Activated CD8-positive, alpha-beta T cell treated with anti-CD3 and anti-CD28 coated beads, Interleukin-2, amount 10 ng/mL, durations not matched to agents 7 days and 5 days (primary cell): Measurements from ENCODE around the gene ZNRF1. TPM values are rescaled to one million over a fixed set of nuclear protein-coding genes. Genes with fewer than 3 reads are reported as not detected.

Experiments
- ATAC-seq: fragments of 150-1000 bp; cut with Tn5 transposase; one replicate; pipeline ENCODE4 v1.10.0; 2021; ENCODE audit warnings: moderate library complexity
- CTCF ChIA-PET: fragments of 350-600 bp; sonication (Branson Sonifier 250); formaldehyde crosslinking; loops from one replicate; lab custom pipeline; 2021; ENCODE audit warnings: antibody characterized with exemption; lab: Charles Lee
- POLR2A ChIA-PET: fragments of 350-600 bp; sonication (Branson Sonifier 250); formaldehyde crosslinking; loops from one replicate; lab custom pipeline; 2021; ENCODE audit warnings: antibody characterized with exemption; lab: Charles Lee
- DNase-seq: peaks from one replicate; pipeline ENCODE4 v3.0.0-alpha.2; 2020
- H3K27ac Mint-ChIP-seq: one replicate; pipeline ENCODE4 v1.8.0; 2021; ENCODE audit warnings: mild to moderate bottlenecking, mixed read lengths
- H3K27me3 Mint-ChIP-seq: one replicate; pipeline ENCODE4 v1.8.0; 2021; ENCODE audit warnings: low read depth, mixed read lengths
- H3K36me3 Mint-ChIP-seq: one replicate; pipeline ENCODE4 v1.8.0; 2021; ENCODE audit warnings: low read depth, mixed read lengths
- H3K4me1 Mint-ChIP-seq: one replicate; pipeline ENCODE4 v1.8.0; 2021; ENCODE audit warnings: low read depth, mixed read lengths
- H3K4me3 Mint-ChIP-seq: one replicate; pipeline ENCODE4 v1.8.0; 2021; ENCODE audit warnings: mild to moderate bottlenecking, mixed read lengths
- H3K9me3 Mint-ChIP-seq: one replicate; pipeline ENCODE4 v1.8.0; 2022; ENCODE audit warnings: mixed read lengths; ENCODE audit not compliant: insufficient read depth
- total RNA-seq, 2 experiments: library from RNA; stranded (reverse); gene quantifications; one replicate each; pipeline ENCODE4 v1.2.3, GENCODE V29; 2021

Gene ZNRF1
- total RNA-seq, 2 experiments from 2014 or later, result 8.5 to 11.1 TPM

GRCh38 chr16:75072239-75072947, 73.6 kb downstream of the ZNRF1 start:
- ATAC-seq (no peak), DNase-seq (no peak)
- Mint-ChIP-seq H3K27ac (no peak overlapping the region), H3K36me3 (peaks cover 6% of the 10 kb centered on the region), H3K9me3 (no peaks in the 10 kb centered on the region), H3K27me3 (no peaks in the 10 kb centered on the region), H3K4me3 (no peak overlapping the region), H3K4me1 (peaks cover 43% of the 10 kb centered on the region)
- POLR2A ChIA-PET, result interaction anchor here (0.8 to 1.6 kb wide), 2 partner anchors 27 to 405 kb away, joined by 3 to 5 read pairs; partner anchors contain the start of gene RFWD3
- CTCF ChIA-PET, result interaction anchor here (1.1 to 2.4 kb wide), 3 partner anchors 25 to 39 kb away, joined by 3 to 15 read pairs (median 3); no protein-coding TSS in a partner anchor

GRCh38 chr16:75073545-75074303, 74.9 kb downstream of the ZNRF1 start:
- H3K36me3 Mint-ChIP-seq, result peaks cover 10% of the 10 kb centered on the region
- peaks cover 48% of the 10 kb centered on the region for H3K4me1 Mint-ChIP-seq
- no peaks in the 10 kb centered on the region for H3K27me3 Mint-ChIP-seq
- DNase-seq (no peak), ATAC-seq (no peak)
- ChIA-PET POLR2A (interaction anchor here (0.8 to 2.4 kb wide), 2 partner anchors 9 to 407 kb away, joined by 3 to 13 read pairs; partner anchors contain the start of gene RFWD3), CTCF (interaction anchor here (1.0 to 3.0 kb wide), 6 partner anchors 9 to 62 kb away, joined by 3 to 29 read pairs (median 6); no protein-coding TSS in a partner anchor)
- H3K9me3 Mint-ChIP-seq, result no peaks in the 10 kb centered on the region
- peak overlapping the region; percentile 27 for H3K27ac Mint-ChIP-seq
- no peak overlapping the region for H3K4me3 Mint-ChIP-seq

GRCh38 chr16:75074304-75074793, 75.5 kb downstream of the ZNRF1 start:
- DNase-seq (no peak), ATAC-seq (no peak)
- H3K4me3 Mint-ChIP-seq, result no peak overlapping the region
- H3K27me3 Mint-ChIP-seq, result no peaks in the 10 kb centered on the region
- peaks cover 48% of the 10 kb centered on the region for H3K4me1 Mint-ChIP-seq
- peak overlapping the region; percentile 3 for H3K27ac Mint-ChIP-seq
- no peaks in the 10 kb centered on the region for H3K9me3 Mint-ChIP-seq
- POLR2A ChIA-PET, result interaction anchor here (0.7 to 2.4 kb wide), 7 partner anchors 10 to 35 kb away, joined by 3 to 13 read pairs (median 3); no protein-coding TSS in a partner anchor
- peaks cover 12% of the 10 kb centered on the region for H3K36me3 Mint-ChIP-seq
- CTCF ChIA-PET, result interaction anchor here (0.6 to 3.0 kb wide), 13 partner anchors 10 to 88 kb away, joined by 3 to 29 read pairs (median 4); partner anchors contain the start of gene ZNRF1

- Mint-ChIP-seq H3K27me3 (no peaks in the 10 kb centered on the region), H3K9me3 (no peaks in the 10 kb centered on the region), H3K27ac (peak overlapping the region; percentile 87), H3K36me3 (peaks cover 12% of the 10 kb centered on the region), H3K4me3 (peak overlapping the region; percentile 32), H3K4me1 (peaks cover 46% of the 10 kb centered on the region)
- CTCF ChIA-PET, result interaction anchor here (0.6 to 3.0 kb wide), 15 partner anchors 9 to 89 kb away, joined by 3 to 29 read pairs (median 4); partner anchors contain the start of gene ZNRF1
- DNase-seq, result peak; percentile 92
- ATAC-seq, result peak; percentile 98
- POLR2A ChIA-PET, result interaction anchor here (0.7 to 2.4 kb wide), 7 partner anchors 10 to 35 kb away, joined by 3 to 13 read pairs (median 3); no protein-coding TSS in a partner anchor
Observed at GRCh38 chr16:75074920-75075687, 76.3 kb downstream of the ZNRF1 start.

GRCh38 chr16:75075688-75076268, 77.0 kb downstream of the ZNRF1 start:
- DNase-seq (no peak), ATAC-seq (no peak)
- CTCF ChIA-PET, result interaction anchor here (1.1 to 3.0 kb wide), 8 partner anchors 9 to 77 kb away, joined by 3 to 29 read pairs (median 6); partner anchors contain the start of gene ZNRF1
- POLR2A ChIA-PET, result interaction anchor here (1.1 to 2.4 kb wide), 5 partner anchors 11 to 34 kb away, joined by 3 to 13 read pairs (median 5); no protein-coding TSS in a partner anchor
- H3K27ac Mint-ChIP-seq, result peak overlapping the region; percentile 87
- H3K4me1 Mint-ChIP-seq, result peaks cover 46% of the 10 kb centered on the region
- H3K9me3 Mint-ChIP-seq, result no peaks in the 10 kb centered on the region
- H3K4me3 Mint-ChIP-seq, result peak overlapping the region; percentile 32
- no peaks in the 10 kb centered on the region for H3K27me3 Mint-ChIP-seq
- H3K36me3 Mint-ChIP-seq, result peaks cover 12% of the 10 kb centered on the region

GRCh38 chr16:75078886-75079285, 80.1 kb downstream of the ZNRF1 start:
- Mint-ChIP-seq H3K4me1 (peaks cover 33% of the 10 kb centered on the region), H3K27ac (no peak overlapping the region), H3K9me3 (no peaks in the 10 kb centered on the region), H3K27me3 (no peaks in the 10 kb centered on the region), H3K4me3 (no peak overlapping the region), H3K36me3 (peaks cover 12% of the 10 kb centered on the region)
- CTCF ChIA-PET, result interaction anchor here (1.5 kb wide), 1 partner anchor 33 kb away, joined by 3 read pairs; no protein-coding TSS in a partner anchor
- POLR2A ChIA-PET, result no interaction called here
- ATAC-seq (no peak), DNase-seq (no peak)

- H3K4me1 Mint-ChIP-seq, result peaks cover 27% of the 10 kb centered on the region
- no peak for ATAC-seq
- no peak for DNase-seq
- POLR2A ChIA-PET, result no interaction called here
- peaks cover 12% of the 10 kb centered on the region for H3K36me3 Mint-ChIP-seq
- no peak overlapping the region for H3K4me3 Mint-ChIP-seq
- H3K27ac Mint-ChIP-seq, result no peak overlapping the region
- CTCF ChIA-PET, result no interaction called here
- H3K27me3 Mint-ChIP-seq, result no peaks in the 10 kb centered on the region
- no peaks in the 10 kb centered on the region for H3K9me3 Mint-ChIP-seq
Observed at GRCh38 chr16:75079346-75079926, 80.6 kb downstream of the ZNRF1 start.

GRCh38 chr16:75080205-75081029, 81.6 kb downstream of the ZNRF1 start:
- DNase-seq (no peak), ATAC-seq (no peak)
- H3K9me3 Mint-ChIP-seq, result no peaks in the 10 kb centered on the region
- H3K27me3 Mint-ChIP-seq, result no peaks in the 10 kb centered on the region
- H3K27ac Mint-ChIP-seq, result no peak overlapping the region
- H3K4me3 Mint-ChIP-seq, result no peak overlapping the region
- CTCF ChIA-PET, result interaction anchor here (1.1 kb wide), 1 partner anchor 82 kb away, joined by 3 read pairs; the partner anchor contains the start of gene ZNRF1
- POLR2A ChIA-PET, result no interaction called here
- peaks cover 14% of the 10 kb centered on the region for H3K36me3 Mint-ChIP-seq
- H3K4me1 Mint-ChIP-seq, result peaks cover 20% of the 10 kb centered on the region

- CTCF ChIA-PET, result interaction anchor here (1.1 kb wide), 1 partner anchor 83 kb away, joined by 3 read pairs; the partner anchor contains the start of gene ZNRF1
- H3K27me3 Mint-ChIP-seq, result no peaks in the 10 kb centered on the region
- DNase-seq (no peak), ATAC-seq (no peak)
- H3K9me3 Mint-ChIP-seq, result no peaks in the 10 kb centered on the region
- peaks cover 12% of the 10 kb centered on the region for H3K4me1 Mint-ChIP-seq
- H3K27ac Mint-ChIP-seq, result no peak overlapping the region
- no peak overlapping the region for H3K4me3 Mint-ChIP-seq
- POLR2A ChIA-PET, result no interaction called here
- H3K36me3 Mint-ChIP-seq, result peaks cover 11% of the 10 kb centered on the region
Observed at GRCh38 chr16:75081179-75081859, 82.5 kb downstream of the ZNRF1 start.
